ENCODE data around the gene FMN2.
"Not testable (repeated sequence)": the region's sequence is repeated elsewhere in the genome, so short reads cannot be mapped to it uniquely, and the experiment has no call there.

The FMN2 gene

GRCh38 chr1:240148333-240148732 lies 56.6 kb downstream of the FMN2 start:
- DNase-seq, result no peak

DNA sequence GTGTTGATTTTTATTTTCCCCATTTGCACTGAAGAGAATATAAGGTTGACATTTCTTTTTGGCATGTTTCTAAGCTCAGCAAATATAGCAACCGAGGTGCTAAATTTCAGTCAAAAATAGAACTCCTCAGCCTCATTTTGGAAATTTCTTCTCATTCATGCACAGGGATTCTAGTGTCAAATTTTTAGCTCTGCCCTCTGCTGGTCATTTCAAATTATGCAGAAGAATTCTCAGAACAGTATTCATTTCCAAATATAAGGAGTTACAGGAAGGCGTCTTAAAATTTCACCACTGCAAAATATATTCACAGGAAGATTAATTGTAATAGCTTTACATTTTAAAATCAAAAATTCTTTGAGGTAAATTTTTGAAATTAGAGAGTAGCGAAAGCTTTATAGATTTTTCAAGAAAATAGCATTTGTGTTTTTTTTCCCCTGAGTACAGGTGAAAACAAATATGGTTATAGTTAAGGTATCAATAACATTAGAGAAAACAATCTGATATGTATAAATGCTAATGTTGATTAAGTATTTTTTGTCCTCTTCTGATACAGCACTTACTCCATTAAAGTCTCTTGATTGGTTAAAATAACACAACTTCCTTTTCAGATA lies 57.9 kb downstream of the FMN2 start:
- no peak for DNase-seq

GRCh38 chr1:240151136-240151735 lies 59.6 kb downstream of the FMN2 start:
- DNase-seq, result no peak

DNA sequence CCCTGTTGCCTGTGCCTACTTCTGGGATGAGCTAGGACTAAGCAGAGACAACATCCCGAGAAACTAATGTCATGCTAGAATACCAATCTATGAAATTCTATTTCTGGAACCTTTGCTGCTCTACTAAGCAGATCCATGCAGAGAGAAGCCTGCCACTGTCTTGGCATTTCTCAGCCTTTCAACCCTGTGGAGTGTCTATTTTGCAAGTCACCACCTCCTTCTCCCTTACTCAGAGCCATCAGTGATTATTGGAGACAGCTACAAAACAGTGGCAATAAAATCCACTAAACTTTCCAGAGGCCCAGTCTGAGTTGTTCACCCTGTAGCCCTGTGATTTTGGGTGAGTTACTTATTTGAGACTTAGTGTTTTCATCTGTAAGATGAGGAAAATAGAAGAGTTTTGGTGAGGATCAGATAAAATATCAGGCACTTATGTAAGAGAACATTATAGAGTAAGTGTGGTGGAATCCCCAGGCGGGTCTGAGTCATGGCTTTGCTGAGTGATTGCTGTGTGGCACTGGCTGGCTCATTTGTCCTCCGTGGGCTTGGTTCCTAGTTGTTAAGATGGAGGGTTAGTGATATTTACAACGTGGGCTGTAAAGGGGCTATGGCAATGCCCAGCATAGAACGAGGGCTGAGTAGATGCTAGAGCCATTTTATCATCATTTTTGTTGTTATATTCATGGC lies 61.1 kb downstream of the FMN2 start:
- DNase-seq, result no peak

DNA sequence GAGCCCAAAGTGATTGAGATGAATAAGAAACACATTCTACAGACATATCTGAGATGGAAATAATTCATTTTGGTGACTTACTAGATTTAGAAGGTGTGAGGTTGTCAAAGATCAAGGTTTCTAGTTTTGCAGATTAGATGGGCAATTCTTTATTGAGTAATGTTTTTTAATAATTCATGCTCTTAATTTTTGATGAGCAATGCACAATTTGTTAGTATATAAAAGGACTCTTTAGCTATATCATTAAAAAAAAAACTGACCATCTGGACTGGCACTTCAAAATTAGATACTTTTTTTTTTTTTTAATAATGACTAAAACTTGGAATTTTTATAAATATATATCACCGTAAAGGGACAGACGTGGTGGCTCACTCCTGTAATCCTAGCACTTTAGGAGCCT lies 63.9 kb downstream of the FMN2 start:
- DNase-seq, result no peak

- DNase-seq, result no peak
These were observed 73.1 kb downstream of the FMN2 start for GRCh38 chr1:240164742-240165141.

DNA sequence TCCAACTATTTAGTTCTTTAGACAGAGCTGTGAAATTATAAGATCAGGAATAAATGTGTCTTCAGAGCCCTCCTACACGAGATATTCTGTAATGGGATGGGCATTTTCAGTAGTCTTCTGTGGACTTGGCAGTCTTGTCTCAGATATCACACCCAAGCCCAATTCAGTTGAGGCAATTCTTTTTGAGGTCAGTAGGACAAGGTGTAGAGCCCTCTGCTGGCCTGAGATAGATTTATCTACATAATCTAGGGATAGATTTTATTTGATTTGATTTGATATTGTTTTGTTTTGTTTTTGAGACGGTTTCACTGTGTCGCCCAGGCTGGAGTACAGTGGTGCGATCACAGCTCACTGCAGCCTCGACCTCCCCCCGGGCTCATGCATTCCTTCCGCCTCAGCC lies 77.5 kb downstream of the FMN2 start:
- DNase-seq, result no peak

DNA sequence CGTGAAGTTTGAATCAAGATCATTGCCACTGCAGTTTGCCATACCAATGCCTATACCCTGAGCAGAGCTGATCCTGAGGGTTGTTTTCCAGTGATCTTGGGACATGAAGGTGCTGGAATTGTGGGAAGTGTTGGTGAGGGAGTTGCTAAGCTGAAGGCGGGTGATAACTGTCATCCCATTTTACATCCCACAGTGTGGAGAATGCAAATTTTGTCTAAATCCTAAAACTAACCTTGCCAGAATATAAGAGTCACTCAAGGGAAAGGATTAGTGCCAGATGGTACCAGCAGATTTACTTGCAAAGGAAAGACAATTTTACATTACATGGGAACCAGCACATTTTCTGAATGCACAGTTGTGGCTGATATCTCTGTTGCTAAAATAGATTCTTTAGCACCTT lies 78.6 kb downstream of the FMN2 start:
- DNase-seq, result no peak

DNA sequence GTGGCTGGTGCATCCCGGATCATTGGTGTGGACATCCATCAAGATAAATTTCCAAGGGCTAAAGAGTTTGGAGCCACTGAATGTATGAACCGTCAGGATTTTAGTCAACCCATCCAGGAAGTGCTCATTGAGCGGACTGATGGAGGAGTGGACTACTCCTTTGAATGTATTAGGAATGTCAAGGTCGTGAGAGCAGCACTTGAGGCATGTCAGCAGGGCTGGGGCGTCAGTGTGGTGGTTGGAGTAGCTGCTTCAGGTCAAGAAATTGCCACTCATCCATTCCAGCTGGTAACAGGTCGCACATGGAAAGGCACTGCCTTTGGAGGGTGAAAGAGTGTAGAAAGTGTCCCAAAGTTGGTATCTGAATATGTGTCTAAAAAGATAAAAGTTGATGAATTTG lies 79.1 kb downstream of the FMN2 start:
- no peak for DNase-seq

DNA sequence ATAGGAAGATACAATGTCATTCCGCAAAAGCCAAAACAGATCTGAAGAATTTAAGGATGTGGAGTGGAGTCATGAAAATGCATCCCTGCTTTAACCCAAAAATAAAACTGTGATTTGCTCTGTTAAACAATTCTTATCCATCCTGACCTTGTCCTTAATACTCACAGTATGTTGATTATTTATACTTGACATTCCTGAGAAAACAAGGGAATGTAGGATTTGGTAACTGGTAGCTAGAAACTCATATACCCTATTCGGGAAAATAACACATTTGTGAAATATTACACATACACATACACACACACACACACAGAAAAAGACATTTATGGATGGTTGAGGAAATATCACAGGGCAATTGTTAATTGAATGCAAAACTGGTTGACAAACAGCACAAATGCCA lies 80.2 kb downstream of the FMN2 start:
- DNase-seq, result no peak

GRCh38 chr1:240173836-240174235 lies 82.2 kb downstream of the FMN2 start:
- no peak for DNase-seq

- DNase-seq, result no peak
These were observed 83.1 kb downstream of the FMN2 start for GRCh38 chr1:240174734-240175133.

GRCh38 chr1:240178366-240178765 lies 86.7 kb downstream of the FMN2 start:
- DNase-seq, result no peak

DNA sequence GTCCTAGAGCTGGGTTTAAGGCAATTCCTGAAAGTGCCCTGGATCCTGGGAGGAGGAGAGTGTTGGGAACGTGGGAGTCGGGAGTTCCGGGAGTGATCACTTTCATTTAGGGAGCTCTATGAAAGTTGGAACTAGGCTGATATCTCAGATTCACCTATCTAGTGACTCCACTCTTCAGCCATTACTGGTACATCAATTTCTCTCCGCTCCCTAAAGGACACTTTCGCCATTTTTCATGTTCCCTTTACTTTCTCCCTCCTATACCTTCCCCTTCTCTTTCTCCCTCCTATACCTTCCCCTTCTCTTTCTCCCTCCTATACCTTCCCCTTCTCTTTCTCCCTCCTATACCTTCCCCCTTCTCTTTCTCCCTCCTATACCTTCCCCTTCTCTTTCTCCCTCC lies 93.0 kb downstream of the FMN2 start:
- not testable (repeated sequence) for DNase-seq

GRCh38 chr1:240188139-240188538 lies 96.5 kb downstream of the FMN2 start:
- DNase-seq, result no peak

GRCh38 chr1:240189386-240189989 lies 97.8 kb downstream of the FMN2 start:
- DNase-seq, result no peak

DNA sequence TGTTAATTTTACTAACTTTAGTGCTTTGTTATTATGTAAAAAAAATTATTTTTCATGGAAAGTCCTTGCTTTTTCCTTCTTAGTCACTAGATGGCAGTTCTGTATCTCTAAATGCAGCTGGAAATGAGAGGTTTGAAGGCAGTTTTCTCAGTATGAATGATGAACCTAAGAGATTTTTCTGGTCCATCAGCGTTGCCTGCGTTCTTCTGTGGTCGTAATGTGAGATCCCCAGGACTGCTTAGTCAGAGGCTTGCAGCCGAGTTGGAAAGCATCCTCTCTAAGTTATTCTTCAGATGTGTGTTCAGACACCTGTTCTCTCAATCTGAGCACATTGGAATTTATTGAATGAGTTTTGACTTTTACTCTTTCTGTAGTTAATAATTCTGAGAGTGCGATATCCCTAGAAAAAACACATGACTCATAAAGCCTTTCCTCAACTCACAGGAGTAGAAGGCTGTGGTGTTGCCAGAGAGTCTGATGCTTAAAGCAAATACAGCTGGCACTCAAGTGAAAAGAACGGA lies 99.3 kb downstream of the FMN2 start:
- no peak for DNase-seq

- DNase-seq, result no peak
These were observed 101.2 kb downstream of the FMN2 start for GRCh38 chr1:240192851-240193250.

GRCh38 chr1:240193679-240194078 lies 102.0 kb downstream of the FMN2 start:
- no peak for DNase-seq

DNA sequence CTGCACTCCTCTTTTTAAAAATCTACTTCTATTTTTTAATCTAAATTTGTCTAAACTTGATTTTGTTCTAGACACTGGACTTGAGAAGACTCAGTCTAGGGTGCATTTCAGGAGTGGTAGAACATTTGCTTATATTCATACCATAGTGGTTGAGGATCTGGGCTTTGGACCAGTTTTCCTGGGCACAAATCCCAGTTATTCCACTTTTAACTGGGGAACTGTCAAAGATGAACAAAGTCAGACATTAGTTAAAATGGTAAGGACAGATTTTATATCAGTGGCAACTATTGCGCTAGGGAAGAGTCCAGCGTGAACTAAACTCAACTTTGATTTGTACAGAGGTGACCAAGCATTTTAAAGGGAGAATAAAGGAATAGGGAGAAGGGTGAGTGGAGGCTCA lies 102.4 kb downstream of the FMN2 start:
- DNase-seq, result no peak

GRCh38 chr1:240198376-240198775 lies 106.7 kb downstream of the FMN2 start:
- DNase-seq, result no peak

DNA sequence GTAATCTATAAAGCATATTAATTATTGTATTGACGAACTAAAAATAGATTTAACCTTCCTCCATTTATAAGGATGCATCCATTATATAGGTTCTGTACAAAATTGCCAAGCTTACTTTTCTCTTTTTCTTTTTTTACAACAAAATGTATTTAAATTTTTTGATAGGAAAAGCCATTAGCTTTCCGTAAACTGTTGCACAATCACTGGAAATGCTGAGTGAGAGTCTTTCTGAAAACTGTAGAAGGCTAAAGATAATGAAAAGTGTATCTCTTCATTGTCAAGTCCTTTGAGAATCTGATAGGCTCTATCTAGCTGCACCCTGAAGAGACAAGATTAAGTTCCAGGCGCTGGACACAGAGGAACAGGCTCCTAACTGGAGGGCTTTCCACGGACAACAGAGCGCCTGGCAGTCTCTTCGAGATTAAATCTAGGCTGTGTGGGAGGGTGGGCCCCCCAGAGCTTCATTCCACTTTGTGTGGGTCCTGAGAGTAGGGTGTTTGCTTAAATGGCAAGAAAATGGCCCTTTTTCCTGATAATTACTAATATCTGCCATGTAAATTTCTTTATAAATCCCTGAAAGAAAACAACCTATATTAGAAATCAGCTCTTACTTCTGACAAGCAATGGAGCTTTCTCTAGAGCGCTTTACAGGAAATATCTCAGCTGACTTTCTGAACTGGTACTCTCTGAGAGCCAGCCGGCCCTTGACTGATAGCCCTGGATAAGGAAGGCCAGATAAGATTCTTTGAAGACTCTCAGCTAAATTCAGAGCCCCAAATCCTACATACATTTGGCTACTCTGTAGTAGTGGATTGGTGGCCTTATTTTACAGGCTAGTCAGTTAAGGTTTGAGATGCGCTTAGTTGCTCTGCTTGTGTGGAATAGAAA lies 108.3 kb downstream of the FMN2 start:
- no peak for DNase-seq

DNA sequence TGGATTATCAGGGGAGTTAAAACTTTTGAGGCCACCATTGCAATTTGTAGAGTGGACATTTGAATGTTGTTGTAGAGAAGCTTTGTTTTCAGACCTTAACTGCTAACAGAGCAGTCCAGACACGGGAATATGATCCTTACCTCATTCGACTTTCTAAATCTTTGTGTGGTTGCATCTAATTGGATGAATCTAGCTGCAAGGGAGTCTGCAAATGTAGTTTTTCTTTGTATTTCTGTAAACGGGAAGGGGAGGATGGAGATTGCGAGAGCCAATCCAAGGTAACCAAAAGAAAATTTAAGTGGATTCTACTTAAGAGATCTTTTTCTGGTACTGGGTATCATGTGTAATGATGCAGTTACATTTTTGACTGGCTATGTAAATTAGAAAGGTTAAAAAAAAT lies 110.2 kb downstream of the FMN2 start:
- DNase-seq, result no peak

Measured in NCI-H1048 (cell line).